HG02870 (cell line): ENCODE data around the gene SOCS1.
"Not testable (repeated sequence)": the region's sequence is repeated elsewhere in the genome, so short reads cannot be mapped to it uniquely, and the experiment has no call there.

Source experiments
- ATAC-seq: cut with Tn5 transposase; IDR thresholded peaks from one replicate; pipeline ENCODE4 v1.9.1; 2021; ENCODE audit warnings: mild to moderate bottlenecking, moderate library complexity; ENCODE audit not compliant: unreplicated experiment

The SOCS1 gene

GRCh38 chr16:11231367-11231970 is 24.5 kb downstream of the SOCS1 start:
- no peak for ATAC-seq

GRCh38 chr16:11229906-11230305 is 26.1 kb downstream of the SOCS1 start:
- no peak for ATAC-seq

DNA sequence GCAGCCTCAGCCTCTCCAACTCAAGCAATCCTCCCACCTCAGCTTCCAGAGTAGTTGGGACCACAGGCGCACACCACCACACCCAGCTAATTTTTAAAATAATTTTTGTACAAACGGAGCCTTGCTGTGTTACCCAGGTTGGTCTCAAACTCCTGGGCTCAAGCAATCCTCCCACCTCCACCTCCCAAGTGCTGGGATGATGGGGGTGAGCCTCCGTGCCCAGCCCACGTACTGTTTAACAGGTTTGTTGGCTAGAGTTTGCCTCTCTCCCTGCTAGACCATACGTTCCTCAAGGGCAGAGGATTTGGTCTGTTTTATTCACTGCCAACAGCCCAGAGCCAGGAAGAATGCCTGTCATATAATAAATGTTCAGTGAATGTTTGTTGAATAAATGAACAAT is 26.6 kb downstream of the SOCS1 start:
- ATAC-seq: no peak

GRCh38 chr16:11225677-11226549 is 30.1 kb downstream of the SOCS1 start:
- no peak for ATAC-seq

- peak; percentile 90 for ATAC-seq
Measured at GRCh38 chr16:11224894-11225676, 30.9 kb downstream of the SOCS1 start.

- ATAC-seq: no peak
Measured at GRCh38 chr16:11224096-11224893, 31.7 kb downstream of the SOCS1 start.

- ATAC-seq: not testable (repeated sequence)
Measured at GRCh38 chr16:11220507-11220906, 35.5 kb downstream of the SOCS1 start.

DNA sequence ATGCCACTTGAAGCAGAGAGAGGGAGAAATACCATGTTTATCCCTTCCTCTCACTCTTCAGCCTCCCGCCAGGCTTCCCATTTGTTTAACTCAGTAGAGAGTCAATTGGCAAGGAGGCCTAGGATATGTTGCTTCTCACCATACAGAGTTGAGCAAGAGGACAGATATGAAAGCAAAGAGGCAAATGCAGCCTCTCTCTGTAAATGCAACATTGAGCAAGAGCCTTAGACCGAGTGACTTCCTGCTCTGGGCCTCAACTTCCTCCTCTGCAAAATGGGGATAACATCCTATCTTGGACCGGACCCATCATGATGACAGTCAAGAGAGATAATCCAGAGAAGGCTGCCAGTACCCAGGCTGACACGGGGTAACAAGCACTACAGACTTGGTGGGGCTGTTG is 36.8 kb downstream of the SOCS1 start:
- ATAC-seq: no peak

DNA sequence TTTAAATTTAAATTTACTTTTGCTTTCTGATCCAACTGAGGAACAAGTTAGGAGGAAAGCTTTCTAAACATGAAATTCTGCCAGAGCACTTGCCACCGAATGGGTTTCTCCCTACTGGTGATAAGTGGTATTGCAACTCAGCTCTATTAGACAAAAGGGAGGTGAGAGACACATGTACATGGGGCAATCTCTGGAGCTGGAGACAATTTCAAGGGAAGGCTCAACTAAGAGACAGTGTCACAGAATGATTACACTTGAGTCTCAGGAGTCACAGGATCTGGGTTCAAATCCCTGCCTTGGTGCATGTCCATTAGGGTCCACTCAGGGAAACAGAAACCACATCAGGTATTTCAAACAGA is 37.4 kb downstream of the SOCS1 start:
- no peak for ATAC-seq

DNA sequence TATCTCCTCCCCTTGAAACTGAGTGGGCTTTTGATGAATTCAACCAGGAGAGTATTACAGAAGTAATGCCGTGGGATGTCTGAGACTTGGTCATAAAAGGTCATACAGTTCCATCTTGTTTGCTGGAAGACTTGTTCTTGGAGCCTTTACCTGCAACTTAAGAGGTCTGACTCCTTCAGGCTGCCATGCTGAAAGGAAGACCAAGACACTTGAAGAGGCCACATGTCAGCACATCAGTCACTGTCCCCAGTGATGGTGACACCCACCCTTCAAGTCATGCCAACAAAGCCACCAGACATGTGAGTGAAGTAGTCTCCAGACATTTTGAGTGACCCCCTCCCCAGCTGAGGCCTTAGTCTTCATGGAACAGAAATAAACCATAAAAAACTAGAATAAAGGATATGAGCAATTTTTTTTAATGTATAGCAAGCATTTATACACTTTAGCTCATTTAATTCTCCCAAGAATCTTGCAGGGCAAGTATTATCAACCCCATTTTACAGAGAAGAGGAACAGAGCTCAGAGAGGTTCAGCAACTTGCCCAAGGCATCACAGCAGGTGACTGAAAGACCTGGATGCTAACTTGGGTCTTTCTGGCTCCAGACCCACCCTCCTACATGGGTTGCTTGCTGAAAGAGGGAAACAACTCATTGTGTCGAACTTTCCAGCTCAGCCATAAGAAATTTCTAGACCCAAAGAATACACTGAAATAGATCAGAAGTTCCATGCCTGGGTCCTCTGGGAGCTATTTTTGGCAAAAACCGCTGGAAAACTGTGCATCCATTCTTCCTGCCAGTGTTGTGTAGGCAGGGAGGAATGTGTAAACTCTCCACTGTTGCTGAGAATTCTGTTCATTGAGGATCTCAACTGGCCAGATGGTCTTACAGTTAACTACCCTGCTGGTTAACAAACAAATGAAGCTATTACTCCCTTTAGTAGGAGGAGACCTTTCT is 38.1 kb downstream of the SOCS1 start:
- no peak for ATAC-seq

DNA sequence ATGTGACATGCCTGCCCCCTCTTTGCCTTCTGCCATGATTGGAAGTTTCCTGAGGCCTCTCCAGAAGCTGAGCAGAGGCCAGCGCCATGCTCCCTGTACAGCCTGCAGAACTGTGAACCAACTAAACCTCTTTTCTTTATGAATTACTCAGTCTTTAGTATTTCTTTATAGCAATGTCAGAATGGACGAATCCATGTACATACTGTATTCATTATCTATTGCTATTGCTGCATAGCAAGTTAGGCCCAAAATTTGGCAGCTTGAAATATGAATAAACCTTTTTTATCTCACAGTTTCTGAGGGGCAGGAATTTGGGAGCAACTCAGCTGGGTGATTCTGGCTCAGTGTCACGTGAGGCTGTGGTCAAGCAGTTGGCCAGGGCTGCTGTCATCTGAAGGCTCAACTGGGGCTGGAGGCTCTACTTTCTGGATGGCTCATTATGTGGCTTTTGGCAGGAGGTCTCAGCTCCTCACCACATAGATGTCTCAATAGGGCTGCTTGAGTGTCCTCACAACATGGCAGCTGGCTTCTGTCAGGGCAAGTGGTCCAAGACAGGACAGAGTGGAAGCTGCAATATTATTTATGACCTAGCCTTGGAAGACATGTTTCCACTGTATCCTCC is 40.0 kb downstream of the SOCS1 start:
- ATAC-seq: no peak

- ATAC-seq: no peak
Measured at GRCh38 chr16:11213799-11214198, 42.2 kb downstream of the SOCS1 start.

GRCh38 chr16:11213373-11213772 is 42.6 kb downstream of the SOCS1 start:
- ATAC-seq: no peak

- ATAC-seq: no peak
Measured at GRCh38 chr16:11212798-11213196, 43.2 kb downstream of the SOCS1 start.

DNA sequence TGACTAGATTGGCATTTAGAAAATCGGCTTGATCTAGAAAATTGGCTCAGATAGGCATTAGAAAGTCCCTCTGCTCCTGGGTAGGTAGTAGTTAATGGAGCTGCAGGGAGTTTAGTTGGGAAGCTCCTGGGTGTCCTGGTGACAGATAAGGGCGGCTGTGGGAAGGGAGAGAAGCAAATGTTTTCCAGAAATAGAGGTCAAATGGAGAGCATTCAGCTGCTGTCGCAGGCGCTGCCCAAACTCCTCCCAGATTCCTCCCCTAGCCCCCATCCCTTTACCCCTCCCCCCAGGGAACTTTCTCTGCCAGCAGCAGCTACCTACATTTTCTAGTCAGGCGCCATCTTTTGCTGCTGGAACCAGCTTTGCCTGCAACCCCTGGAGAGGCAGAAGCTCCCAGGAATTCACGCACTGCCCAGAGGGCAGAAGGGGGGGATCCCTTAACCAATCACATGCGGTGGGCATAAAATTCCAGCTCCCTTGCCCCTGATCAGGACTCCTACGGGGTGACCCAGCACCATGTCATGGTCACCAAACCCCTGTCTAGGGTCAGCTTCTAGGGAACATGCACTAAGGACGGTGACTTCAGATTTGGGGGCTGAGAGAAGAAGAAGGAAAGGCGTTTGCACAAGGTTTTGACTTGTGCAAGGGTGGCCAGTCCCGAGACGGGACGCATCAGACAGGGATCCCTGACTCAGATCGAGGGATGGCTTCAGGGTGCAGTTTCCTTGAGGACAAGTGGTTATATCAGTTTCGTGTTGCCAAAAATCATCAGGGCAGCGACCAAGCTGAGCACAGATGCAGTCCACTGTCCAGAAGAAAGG is 43.8 kb downstream of the SOCS1 start:
- ATAC-seq: no peak

- no peak for ATAC-seq
Measured at GRCh38 chr16:11211061-11211976, 44.7 kb downstream of the SOCS1 start.

DNA sequence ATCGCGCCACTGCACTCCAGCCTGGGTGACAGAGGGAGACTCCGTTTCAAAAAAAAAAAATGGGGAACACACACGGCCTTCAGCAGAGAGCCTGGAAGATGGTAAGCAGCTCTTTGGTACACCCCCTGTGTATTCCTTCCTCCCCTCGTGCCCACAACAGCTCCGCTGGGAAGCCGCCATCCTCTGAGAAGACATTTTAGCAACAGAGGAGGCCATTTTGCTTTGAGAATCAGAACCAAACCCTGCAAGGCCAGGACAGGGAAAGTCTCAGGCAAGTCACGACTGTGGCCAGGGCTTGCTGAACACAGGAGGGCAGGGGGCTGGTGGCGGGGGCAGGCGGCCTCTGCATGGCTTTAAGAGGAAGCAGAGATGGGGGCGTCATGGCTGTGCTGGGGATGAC is 45.7 kb downstream of the SOCS1 start:
- no peak for ATAC-seq
